ENCODE results near the gene EDN1.

Gene EDN1

DNA sequence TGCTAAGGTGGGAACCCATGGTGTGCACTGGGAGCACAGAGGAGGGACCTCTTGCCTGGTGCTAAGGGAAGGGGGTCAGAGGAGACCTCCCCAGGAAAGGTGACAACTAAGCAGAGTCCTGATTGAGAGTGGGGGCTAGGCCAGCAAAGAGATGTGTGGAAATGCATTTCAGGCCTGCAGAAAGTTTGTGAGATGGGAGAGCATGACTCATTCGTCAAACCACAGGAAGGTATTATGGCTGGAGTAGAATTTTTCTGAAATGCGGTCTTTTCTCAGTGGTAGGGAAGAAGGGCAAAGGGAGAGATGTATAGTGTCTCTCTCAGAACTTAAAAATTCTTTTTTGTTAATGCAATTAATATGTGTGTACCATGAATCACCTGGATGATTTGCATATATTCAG, 23.6 kb upstream of the EDN1 start:
- Histone ChIP-seq H3K27ac (no peak overlapping the region), H3K4me3 (no peak overlapping the region)

DNA sequence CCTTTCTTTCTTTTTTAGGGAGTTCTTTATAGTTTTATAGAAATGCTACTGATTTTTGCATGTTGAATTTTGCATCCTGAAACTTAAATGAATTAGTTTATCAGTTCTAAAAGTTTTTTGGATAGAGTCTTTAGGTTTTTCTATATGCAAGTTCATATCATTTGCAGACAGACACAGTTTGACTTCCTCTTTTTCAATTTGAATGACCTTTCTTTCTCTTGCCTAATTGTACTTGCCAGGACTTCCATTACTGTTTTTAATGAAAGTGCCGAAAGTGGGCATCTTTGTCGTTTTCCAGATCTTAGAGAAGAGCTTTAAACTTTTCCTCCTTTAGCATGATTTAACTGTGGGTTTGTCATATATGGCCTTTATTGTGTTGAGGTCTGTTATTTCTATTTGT, 21.1 kb upstream of the EDN1 start:
- no peak overlapping the region for H3K27ac ChIP-seq

DNA sequence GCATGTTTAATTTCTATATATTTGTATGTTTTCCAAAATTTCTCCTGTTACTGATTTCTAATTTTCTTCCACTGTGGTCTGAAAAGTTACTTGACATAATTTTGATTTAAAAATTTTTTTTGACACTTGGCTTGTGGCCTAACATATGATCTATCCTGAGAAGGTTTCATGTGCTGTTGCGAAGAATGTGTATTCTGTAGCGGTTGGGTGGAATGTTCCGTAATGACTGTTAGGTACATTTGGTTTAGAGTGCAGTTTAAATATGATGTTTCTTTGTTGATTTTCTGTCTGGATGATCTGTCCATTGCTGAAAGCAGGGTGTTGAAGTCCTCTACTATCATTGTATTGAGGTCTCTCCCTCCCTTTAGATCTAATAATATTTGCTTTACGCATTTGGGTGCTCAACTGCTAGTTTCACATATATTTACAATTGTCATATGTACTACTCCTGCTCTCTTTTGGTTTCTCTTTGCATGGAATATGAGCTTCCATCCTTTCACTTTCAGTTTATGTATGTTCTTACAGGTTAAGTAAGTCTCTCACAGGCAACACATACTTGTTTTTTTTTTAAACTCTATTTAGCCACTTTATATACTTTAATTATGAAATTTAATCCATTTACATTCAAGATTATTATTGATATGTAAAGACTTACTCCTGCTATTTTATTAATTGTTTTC, 19.5 kb upstream of the EDN1 start:
- no peak overlapping the region for H3K27ac ChIP-seq
- H3K4me3 ChIP-seq = no peak overlapping the region

More for the DNA sequence above, 21.1 kb upstream of the EDN1 start:
- no peak overlapping the region for H3K4me3 ChIP-seq

DNA sequence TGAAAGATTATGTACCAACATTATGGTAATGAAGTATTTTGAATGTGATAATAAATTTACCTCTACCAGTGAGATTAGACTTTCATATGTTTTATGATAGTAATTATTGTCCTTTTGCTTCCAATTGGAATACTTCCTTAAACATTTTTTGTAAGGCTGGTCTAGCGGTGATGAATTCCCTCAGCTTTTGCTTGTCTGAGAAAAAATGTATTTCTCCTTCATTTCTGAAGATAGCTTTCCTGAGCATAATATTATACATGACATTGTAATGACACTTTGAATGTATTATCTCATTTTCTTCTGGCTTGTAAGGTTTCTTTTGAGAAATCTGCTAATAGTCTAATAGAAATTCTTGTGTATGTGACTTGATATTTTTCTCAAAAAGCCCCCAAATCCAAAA, 18.6 kb upstream of the EDN1 start:
- Histone ChIP-seq H3K4me3 (no peak overlapping the region), H3K27ac (no peak overlapping the region)

DNA sequence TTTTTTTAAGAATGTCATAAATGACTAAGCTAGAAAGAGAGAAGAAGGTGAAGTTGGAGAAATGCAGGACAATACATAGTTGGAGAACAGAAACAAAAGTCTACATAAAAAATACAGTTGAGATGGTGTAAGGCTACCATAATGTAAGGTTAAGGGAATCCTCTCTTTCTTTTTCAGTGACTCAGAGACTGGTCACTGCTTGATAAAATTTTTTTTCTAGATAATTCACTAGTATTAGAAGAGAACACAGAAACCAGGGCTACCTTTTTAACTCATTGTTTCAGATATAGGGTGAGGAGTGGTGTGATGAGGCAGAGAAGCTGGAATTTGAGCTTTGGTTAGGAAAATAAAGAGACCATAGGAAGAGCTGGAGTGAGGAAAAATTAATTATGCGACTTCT, 18.2 kb upstream of the EDN1 start:
- Histone ChIP-seq H3K4me3 (no peak overlapping the region), H3K27ac (no peak overlapping the region)

DNA sequence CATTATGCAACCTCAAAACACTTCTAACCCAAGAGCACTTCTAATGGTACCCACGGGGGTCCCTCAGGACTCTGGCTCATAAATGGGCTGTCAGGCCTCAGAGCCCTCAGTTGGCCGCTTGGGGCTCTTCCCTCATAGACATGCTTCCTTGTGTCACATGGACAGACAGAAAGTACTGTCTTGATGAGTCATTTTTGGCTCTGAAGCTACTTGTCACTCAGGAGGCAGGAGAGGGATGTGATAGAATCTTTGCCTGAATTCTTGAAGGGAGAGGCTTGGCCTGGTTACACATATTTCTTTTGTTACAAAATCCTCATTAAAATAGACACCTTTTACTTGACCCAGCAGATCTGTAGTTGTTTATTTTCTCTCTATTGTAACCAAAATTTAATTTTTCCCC, 15.1 kb upstream of the EDN1 start:
- Histone ChIP-seq H3K27ac (no peak overlapping the region), H3K4me3 (no peak overlapping the region)

DNA sequence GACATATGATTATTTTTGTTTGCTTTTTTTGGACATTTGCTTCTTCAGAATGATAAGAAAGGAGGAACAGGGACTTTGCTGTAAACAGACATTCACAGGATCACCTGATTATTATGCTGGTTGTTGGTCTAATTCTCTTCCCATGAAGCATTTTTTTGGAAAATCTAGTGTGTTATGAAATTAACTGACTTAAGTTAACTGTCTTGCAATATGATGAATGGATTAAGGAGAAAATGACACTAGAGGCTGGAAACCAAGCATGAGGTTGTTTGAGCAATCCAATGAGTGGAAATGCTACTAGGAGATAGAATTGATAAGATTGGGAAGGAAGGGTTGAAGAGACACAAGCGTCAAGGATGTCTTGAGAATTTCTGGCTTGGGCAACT, 13.2 kb upstream of the EDN1 start:
- no peak overlapping the region for H3K27ac ChIP-seq
- no peak overlapping the region for H3K4me3 ChIP-seq

DNA sequence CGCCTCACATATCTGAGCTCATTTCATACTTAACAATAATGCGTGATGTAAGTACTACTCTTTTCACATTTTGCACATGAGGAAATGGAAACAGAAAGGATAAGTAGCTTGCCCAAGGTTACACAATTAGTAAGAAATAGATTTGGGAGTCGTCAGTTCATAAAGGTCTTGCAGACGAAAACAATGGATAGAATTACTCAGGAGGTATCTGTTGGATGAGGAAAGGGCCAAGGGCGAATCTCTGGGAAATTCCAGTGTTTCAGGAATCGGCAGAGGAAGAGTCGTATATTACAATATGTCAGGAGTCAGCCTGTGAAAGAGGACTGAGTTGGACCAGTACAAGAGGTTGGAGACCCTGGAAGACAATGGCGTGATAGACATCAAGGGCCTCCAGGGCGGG, 12.8 kb upstream of the EDN1 start:
- Histone ChIP-seq H3K4me3 (no peak overlapping the region), H3K27ac (no peak overlapping the region)

DNA sequence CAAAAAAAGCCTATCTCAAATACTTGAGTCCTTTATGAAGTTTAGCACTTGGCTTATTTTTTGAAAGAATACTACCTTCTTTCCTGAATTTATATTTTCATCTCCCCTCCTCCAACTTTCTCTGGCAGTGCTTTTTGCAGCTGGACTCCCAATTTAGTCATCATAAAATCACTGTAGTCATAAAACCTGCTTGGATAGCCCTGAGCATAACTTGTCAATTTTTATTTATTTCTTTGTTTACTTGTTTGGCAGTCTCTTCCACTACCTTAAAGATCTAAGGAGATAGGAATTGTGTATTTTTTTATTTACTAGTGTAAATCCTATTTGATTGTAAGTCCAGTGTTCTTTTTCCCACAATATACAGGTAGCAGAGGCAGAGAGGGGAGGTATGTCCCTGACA, 11.2 kb upstream of the EDN1 start:
- Histone ChIP-seq H3K27ac (no peak overlapping the region), H3K4me3 (no peak overlapping the region)

DNA sequence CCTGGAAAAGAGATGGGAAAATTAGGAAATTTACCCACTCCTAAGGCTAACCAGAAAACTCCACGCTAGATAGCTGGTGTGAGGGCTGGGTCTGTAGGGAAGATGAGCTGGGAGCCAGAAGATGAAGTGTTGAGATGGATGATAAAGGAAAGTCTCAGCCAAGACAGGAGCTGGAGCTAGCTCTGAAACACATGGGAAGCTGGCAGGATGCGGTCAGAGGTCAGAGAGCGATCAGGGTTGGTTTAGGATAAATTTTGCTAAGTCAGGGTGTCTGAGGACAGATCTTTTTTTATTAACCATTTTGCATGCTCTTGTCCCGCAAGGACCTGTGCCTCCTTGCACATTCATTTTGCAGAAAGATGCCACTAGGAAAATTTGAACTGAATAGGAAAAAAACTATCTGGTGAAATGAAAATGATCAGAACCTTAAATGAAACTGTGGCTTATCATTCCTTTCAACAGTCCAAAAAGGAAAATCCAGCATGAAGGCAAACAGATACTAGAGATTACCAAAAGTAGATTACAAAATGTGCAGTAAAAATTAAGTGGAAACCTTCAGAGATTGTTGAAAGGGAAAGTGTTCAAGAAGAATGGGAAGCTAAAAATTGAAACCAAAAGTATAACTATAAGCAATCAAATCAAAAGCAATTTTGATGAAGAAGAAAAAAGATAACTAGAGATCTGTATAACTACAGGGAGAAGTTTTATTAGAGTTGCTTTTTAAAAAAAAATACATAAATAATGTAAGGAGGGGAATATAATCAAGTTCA, 10.7 kb upstream of the EDN1 start:
- H3K27ac ChIP-seq = peak overlapping the region in 2 of 21 experiments; percentile 1 to 65
- no peak overlapping the region for H3K4me3 ChIP-seq

DNA sequence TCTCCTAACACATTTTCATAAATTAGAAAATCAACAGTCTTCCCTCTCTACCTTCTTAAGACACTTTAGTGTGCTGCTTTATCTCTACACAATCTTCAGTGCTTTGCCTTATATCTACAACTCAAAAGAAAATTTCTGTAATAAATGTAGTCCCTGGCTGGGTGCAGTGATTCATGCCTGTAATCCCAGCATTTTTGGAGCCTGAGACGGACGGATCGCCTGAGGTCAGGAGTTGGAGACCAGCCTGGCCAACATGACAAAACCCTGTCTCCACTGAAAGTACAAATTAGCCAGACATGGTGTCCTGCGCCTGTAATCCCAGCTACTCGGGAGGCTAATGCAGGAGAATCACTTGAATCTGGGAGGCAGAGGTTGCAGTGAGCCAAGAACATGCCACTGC, 9.7 kb upstream of the EDN1 start:
- Histone ChIP-seq H3K27ac (peak overlapping the region in 3 of 21 experiments; percentile 1 to 65 (median 38)), H3K4me3 (no peak overlapping the region)

DNA sequence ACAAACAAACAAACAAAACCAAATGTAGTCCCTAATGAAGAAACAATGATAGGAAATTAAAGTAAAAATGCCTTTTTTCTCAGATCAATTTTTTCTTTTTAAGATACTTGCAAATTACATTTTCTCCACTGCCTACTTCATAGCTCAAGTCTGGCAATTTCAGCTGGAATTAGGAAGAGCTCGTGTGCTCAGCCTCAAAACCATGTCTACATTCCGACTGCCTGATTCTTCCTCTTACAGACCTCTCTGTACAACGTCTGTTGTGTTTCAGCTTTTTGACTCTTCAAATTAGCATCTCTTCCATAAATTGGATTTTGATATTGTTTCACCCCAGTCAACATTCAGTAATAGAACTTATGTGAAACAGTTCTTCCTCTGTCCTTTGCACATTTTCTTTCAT, 9.3 kb upstream of the EDN1 start:
- Histone ChIP-seq H3K4me3 (no peak overlapping the region), H3K27ac (peak overlapping the region in 2 of 21 experiments; percentile 38 to 65)

DNA sequence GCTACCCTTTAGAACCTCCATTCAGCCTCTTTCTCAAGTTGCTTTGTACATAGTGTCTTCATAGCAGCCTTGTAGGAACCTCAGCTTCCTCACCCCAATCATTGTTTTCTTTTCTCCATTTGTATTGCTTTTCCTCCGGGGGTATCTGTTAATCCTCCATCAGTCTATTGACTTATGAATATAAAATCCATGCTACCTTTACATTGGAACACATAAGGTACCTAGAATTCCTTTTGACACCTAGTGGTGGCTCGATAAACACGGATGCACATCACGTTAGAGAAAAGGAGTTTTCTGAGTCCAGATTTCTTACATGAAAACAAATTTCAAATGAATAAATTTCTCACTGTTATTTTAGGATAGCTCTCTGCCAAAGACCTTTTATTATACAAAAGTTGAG, 6.3 kb upstream of the EDN1 start:
- no peak overlapping the region for H3K27ac ChIP-seq
- no peak overlapping the region for H3K4me3 ChIP-seq

DNA sequence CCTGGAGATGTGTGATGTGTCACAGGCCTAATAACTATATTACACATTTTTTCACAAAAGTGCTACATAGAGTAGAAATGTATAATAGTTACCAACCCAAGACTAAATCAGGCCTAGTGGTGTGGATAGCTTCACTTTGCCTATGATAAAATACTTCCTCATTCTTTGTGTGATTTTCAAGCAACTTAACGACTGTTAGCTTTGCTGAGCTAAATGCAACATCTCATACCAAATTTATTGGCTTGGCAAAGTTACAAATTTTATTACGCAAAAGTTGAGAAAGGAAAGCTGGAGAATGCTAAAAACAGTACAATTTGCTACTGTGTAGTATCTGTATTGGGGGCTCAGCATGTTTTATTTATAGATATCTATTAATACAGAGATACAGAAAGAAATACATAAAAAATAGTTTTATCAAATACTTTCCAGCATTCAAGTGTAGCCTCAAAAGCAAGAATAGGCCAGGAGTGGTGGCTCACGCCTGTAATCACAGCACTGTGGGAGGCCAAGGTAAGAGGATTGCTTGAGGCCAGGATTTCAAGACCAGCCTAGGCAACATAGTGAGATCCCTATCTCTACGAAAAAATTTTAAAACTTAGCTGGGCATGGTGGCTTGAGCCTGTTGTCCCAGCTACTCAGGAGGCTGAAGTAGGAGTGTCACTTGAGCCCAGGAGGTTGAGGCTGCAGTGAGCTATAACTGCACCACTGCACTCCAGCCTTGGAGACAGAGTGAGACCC, 3.6 kb upstream of the EDN1 start:
- H3K4me3 ChIP-seq = no peak overlapping the region
- H3K27ac ChIP-seq = peak overlapping the region in 8 of 21 experiments; percentile 21 to 89 (median 74)

DNA sequence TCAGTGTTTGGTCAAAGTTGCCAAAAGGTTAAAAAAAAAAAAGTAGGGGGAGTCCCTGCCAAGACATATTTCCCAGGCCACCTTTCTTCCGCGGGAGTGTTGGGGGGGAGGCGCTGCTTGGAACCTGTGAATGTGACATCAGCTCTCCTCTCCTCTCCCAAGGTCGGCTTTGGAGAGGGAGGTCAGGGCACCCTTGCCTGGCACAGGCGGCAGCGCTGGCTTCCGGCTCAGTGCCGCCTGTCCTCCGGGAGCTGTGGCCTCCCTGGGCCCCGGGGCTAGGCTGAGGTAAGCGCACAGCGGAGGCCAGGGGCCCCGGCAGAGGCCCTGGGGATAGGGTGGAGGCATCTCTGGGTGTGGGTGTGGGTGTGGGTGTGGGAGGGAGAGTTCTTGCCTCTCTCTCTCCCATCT, 1.9 kb upstream of the EDN1 start:
- Histone ChIP-seq H3K4me3 (peak overlapping the region in 6 of 7 experiments; percentile 16 to 52 (median 28)), H3K27ac (peak overlapping the region in 19 of 21 experiments; percentile 21 to 89 (median 67))

DNA sequence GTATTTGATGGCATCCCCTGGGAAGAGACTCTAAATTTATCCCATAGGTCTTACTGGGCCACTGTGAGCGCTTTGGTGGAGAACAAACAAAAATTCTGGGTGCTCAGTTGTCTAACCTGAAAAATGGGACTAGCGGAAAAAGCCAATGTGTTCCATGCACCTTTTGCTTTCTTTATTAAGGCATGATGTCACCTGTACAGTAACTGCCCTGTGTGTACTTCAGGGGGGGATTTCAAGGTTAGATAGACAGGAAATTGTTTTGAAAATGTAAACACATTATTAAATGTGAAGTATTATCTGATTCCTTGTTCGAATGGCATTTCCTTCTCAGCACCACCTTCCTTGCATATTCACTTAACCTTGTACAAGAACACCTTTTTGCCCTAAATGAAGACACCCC, 1.2 kb upstream of the EDN1 start:
- peak overlapping the region in 4 of 7 experiments; percentile 16 to 52 (median 39) for H3K4me3 ChIP-seq
- H3K27ac ChIP-seq = peak overlapping the region in 11 of 21 experiments; percentile 36 to 89 (median 67)

DNA sequence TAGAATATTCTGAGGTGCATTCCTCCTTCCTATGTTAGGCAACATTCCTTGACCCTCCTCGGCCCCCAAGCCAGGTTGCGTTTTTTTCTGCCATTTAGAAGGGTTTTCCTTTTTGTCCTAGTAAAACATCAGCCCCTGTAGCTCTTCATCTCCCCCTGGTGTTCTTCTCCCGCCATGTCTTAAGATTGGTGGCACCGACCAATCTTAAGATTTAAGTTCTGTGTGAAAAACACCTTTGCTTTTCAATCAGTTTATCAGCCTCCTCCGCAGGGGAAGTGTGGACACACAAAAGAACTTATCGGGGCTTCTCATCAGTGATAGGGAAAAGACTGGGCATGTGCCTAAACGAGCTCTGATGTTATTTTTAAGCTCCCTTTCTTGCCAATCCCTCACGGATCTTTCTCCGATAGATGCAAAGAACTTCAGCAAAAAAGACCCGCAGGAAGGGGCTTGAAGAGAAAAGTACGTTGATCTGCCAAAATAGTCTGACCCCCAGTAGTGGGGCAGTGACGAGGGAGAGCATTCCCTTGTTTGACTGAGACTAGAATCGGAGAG, 719 bp upstream of the EDN1 start:
- H3K4me3 ChIP-seq = peak overlapping the region; percentile 32 to 52 (median 40)
- H3K27ac ChIP-seq = peak overlapping the region in 17 of 21 experiments; percentile 36 to 89 (median 76)

DNA sequence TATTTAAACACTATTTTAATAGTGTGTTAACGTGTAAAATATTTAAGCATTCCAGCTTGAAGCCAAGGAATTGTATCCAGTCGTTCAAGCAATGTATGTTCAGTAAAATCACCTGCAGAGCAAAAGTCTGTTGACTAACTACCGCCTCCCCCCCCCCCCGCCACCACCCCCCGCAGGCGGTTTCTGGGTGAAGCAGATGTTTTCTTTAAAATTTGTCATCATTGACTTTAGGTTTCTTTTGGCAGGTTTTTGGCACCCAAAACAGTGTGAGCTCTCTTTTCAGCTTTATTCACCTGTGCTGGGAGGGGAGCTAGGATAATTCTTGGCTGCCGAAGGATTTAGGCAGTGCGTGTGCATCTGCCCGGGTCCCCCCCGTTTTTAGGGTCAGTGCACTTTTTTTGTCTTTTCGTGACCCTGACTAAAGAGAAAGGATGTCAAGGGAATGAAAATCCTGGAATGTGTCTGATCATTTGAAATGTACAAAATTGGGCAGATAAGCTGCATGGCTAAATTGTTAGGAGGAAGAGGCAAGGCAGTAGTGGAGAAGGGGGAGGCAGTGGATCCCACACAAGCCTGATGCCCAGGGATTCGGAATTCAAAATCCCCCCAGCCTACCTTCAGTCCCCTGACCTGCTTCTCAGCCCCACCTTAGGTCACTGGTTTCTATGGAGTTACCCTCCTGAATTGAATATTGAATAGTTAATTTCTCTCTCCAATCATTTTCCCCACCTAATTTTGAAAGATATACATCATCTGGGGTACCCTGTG, 1.1 kb downstream of the EDN1 start:
- H3K27ac ChIP-seq = peak overlapping the region in 10 of 21 experiments; percentile 1 to 89 (median 58)
- peak overlapping the region; percentile 6 to 52 (median 40) for H3K4me3 ChIP-seq

DNA sequence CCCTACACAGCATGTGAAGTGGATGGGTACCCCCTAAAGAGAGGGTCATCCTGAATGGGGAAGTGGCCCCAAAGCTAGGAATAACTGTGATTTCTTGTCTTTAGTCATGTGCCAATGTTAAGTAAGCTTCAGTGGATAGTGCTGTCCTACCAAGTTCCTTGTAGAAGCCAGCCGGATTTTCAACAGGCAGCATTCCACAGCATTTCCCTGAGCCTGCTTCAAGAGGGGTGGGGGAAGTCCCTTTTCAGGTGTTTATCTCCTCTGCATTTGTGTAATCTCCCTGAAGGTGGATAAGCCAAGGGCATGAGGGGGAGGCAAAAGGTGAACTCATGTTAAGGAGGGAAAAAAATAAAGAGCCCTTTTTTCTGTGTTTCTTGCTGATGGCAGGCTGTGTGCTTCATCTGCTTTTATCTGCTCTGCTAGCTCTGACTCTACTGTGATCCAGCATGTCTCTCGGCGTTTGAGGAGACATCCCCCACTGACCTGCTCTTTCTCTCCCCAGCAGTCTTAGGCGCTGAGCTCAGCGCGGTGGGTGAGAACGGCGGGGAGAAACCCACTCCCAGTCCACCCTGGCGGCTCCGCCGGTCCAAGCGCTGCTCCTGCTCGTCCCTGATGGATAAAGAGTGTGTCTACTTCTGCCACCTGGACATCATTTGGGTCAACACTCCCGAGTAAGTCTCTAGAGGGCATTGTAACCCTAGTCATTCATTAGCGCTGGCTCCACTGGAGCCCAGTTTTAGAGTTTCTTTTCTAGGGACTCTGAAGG, 1.9 kb downstream of the EDN1 start:
- Histone ChIP-seq H3K27ac (peak overlapping the region in 11 of 21 experiments; percentile 1 to 89 (median 37)), H3K4me3 (peak overlapping the region; percentile 12 to 52 (median 40))
